ENCODE results near the gene CYFIP2. TPM values are rescaled to one million over a fixed set of nuclear protein-coding genes. Genes with fewer than 3 reads are reported as not detected.

The CYFIP2 gene
- total RNA-seq, 1 donor from 2014 or later = 99.9 TPM

DNA sequence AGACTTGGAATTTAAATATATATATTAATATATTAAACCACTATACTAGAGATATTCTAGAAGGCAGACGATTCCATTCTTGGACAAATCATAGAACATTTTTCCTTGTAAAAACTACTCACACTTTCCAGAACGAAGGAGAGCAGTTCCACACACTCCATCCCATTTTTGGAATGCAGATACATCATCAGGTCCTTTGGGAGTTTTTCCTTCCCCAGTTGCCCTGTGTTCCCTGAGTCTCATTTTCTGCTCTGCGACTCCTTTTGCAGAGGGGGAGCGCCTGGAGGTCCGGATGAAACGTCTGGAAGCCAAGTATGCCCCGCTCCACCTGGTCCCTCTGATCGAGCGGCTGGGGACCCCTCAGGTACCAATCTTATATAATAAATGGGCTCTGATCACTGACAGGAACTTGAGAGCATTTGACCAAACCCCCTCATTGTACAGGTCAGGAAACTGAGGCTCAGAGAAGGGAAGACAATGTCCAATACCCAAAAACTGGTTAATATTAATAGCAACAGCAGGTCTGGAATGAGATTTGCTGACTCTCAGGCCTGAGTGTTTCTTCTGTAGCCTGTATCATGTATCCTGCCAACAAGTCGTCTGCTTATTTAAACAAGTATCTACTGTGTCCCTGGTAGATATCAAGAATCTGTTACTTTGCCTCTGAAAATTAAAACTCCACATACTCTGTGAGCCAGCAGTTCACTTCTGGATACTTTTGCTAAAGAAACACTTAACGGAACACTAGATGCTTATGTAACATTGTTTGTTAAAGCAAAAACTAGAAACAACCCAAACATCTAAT lies 117.3 kb downstream of the CYFIP2 start:
- H3K36me3 ChIP-seq (ENCODE audit: control insufficient read depth, insufficient read depth, low read length) = peaks cover 2% of the 10 kb centered on the region
- TF ChIP-seq, protein P1, sequence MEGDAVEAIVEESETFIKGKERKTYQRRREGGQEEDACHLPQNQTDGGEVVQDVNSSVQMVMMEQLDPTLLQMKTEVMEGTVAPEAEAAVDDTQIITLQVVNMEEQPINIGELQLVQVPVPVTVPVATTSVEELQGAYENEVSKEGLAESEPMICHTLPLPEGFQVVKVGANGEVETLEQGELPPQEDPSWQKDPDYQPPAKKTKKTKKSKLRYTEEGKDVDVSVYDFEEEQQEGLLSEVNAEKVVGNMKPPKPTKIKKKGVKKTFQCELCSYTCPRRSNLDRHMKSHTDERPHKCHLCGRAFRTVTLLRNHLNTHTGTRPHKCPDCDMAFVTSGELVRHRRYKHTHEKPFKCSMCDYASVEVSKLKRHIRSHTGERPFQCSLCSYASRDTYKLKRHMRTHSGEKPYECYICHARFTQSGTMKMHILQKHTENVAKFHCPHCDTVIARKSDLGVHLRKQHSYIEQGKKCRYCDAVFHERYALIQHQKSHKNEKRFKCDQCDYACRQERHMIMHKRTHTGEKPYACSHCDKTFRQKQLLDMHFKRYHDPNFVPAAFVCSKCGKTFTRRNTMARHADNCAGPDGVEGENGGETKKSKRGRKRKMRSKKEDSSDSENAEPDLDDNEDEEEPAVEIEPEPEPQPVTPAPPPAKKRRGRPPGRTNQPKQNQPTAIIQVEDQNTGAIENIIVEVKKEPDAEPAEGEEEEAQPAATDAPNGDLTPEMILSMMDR (IDR thresholded peaks at IDR 0.05; ENCODE audit: insufficient read depth, low read length, poor library complexity, severe bottlenecking) = no peak
- DNase-seq (ENCODE audit: low read depth) = no peak
- H3K27me3 ChIP-seq (ENCODE audit: control insufficient read depth, insufficient read depth, low read length) = no peaks in the 10 kb centered on the region
- H3K4me3 ChIP-seq (ENCODE audit: low read depth, low read length) = no peak overlapping the region

DNA sequence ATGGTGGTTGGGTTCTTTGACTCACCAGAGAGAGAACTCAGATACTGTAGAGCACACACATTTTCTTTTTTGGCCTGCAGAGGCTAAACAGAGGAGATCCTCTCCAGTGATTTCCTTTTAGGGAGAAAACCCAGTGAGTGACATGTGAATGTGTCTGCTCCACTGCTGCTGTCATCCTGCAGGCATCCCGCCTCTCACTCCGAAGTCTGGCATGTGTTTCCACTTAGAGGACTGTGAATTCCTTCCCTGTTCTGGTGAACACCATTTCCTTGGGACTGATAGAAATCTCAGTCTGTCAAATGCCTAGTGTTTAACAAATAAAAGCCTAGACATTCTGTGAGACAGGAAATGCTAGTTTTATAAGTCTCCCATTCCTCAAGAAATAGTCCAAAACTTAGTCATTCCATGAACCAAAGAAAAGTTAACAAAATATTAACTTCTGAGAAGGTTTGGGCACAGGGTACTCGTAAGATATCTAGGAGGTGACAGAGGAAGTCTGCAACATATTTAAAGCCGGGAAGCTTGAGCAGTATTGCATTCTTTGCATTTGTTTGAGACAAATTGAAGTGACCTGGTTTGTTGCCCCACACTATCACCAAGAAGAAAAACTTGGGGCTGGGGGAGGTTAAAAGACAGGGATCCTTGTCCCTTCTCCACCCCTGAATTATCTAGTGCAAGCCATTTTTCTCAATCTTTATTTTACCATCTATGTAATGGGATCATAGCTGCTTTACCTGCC lies 119.2 kb downstream of the CYFIP2 start:
- no peaks in the 10 kb centered on the region for H3K27me3 ChIP-seq (ENCODE audit: control insufficient read depth, insufficient read depth, low read length)
- H3K36me3 ChIP-seq (ENCODE audit: control insufficient read depth, insufficient read depth, low read length) = peaks cover 2% of the 10 kb centered on the region
- DNase-seq (ENCODE audit: low read depth) = peak; percentile 98
- TF ChIP-seq, protein P1 (IDR thresholded peaks at IDR 0.05; ENCODE audit: insufficient read depth, low read length, poor library complexity, severe bottlenecking) = no peak
- H3K4me3 ChIP-seq (ENCODE audit: low read depth, low read length) = no peak overlapping the region

DNA sequence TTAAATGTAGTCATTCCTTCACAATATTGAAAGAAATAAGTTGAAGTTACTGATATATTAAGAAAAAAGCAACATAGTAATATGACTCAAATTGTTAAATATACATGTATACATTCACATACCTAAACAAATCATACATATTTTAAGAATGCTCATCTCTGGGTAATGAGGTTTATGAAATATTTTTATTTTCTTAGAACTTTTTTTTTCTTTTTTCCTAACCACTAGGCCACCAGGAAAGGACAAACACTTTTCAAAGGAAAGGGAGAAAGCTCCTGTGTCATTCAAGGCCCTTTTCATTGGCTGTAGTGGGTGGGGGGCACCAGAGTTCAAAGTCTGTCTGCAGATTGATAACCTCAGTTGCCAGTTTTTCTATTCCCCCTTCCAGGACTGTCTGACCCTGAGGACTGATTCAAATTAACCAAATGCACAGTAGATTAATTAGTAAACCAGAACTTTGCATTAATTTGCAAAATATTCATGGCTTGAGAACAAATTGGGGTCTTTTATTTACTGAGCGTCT lies 121.2 kb downstream of the CYFIP2 start:
- H3K4me3 ChIP-seq (ENCODE audit: low read depth, low read length) = no peak overlapping the region
- TF ChIP-seq, protein P1 (IDR thresholded peaks at IDR 0.05; ENCODE audit: insufficient read depth, low read length, poor library complexity, severe bottlenecking) = no peak
- no peaks in the 10 kb centered on the region for H3K27me3 ChIP-seq (ENCODE audit: control insufficient read depth, insufficient read depth, low read length)
- no peaks in the 10 kb centered on the region for H3K36me3 ChIP-seq (ENCODE audit: control insufficient read depth, insufficient read depth, low read length)
- DNase-seq (ENCODE audit: low read depth) = no peak

DNA sequence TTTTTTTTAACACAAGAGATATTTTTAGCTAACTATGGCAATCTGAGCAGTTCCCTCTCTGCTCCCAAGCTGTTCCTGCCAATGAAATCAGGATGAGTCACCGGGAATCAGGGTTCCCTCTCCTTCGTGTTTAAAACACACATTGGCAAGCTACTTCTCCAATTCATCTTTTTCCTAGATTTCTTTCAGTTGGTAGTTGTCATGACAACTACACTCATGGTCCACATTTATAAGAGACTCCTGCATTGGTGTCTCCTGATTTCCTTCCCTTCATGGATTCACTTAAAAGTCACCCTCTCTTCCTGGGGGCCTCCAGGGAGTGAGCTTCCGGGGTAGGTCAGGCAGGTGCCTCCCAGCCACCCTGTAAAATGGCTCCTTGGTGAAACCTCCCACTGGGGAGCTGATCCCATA lies 121.8 kb downstream of the CYFIP2 start:
- Histone ChIP-seq H3K4me3 (ENCODE audit: low read depth, low read length) (no peak overlapping the region), H3K27me3 (ENCODE audit: control insufficient read depth, insufficient read depth, low read length) (no peaks in the 10 kb centered on the region), H3K36me3 (ENCODE audit: control insufficient read depth, insufficient read depth, low read length) (no peaks in the 10 kb centered on the region)
- TF ChIP-seq, protein P1 (IDR thresholded peaks at IDR 0.05; ENCODE audit: insufficient read depth, low read length, poor library complexity, severe bottlenecking) = no peak
- peak; percentile 81 for DNase-seq (ENCODE audit: low read depth)

DNA sequence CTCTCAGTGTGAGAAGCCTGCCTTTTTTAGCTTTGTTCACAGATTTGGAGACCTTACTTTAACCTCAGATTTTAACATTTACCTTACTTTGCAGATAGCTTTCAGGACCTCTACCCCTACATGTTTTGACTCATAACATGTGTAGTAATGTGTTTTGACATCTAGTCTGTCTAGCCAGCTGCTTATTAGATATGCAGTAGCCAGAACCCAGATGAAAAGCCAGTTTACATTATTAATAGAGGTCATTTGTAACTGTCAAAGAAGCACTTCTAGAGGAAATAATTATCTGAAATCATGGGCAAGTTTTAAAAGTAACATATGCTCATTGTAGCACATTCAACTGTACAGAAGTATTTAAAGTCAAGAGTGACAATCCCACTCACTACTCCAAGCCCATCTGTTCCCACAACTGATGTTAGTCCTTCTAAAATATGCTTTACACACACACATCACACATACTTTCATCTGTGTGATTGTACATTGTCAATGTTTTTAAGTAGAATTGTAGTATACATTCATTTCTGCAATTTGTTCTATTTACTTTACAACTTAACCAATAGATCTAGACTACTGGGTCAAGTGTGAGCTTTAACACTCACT lies 122.3 kb downstream of the CYFIP2 start:
- DNase-seq (ENCODE audit: low read depth) = no peak
- no peaks in the 10 kb centered on the region for H3K36me3 ChIP-seq (ENCODE audit: control insufficient read depth, insufficient read depth, low read length)
- H3K27me3 ChIP-seq (ENCODE audit: control insufficient read depth, insufficient read depth, low read length) = no peaks in the 10 kb centered on the region
- no peak overlapping the region for H3K4me3 ChIP-seq (ENCODE audit: low read depth, low read length)
- TF ChIP-seq, protein P1 (IDR thresholded peaks at IDR 0.05; ENCODE audit: insufficient read depth, low read length, poor library complexity, severe bottlenecking) = no peak
